Progenitor cell of endocrine pancreas (in vitro differentiated cells): ENCODE data around the gene RECQL5. TPM values are rescaled to one million over a fixed set of nuclear protein-coding genes. Genes with fewer than 3 reads are reported as not detected.

Source experiments
- DNase-seq: peaks from one replicate; pipeline ENCODE4 v3.0.0; 2021; ENCODE audit warnings: low spot score; ENCODE audit not compliant: unreplicated experiment
- H3K27ac Mint-ChIP-seq: 2 replicates; pipeline ENCODE4 v1.8.0; 2021; ENCODE audit warnings: mild to moderate bottlenecking, moderate library complexity, mixed read lengths
- H3K27me3 Mint-ChIP-seq: 2 replicates; pipeline ENCODE4 v1.8.0; 2021; ENCODE audit warnings: mixed read lengths
- H3K36me3 Mint-ChIP-seq: 2 replicates; pipeline ENCODE4 v1.8.0; 2022; ENCODE audit warnings: mixed read lengths; ENCODE audit not compliant: insufficient read depth
- H3K4me1 Mint-ChIP-seq: 2 replicates; pipeline ENCODE4 v1.8.0; 2021; ENCODE audit warnings: low read depth, mixed read lengths
- H3K4me3 Mint-ChIP-seq: 2 replicates; pipeline ENCODE4 v1.8.0; 2021; ENCODE audit warnings: low read depth, mild to moderate bottlenecking, moderate library complexity, mixed read lengths
- H3K9me3 Mint-ChIP-seq: 2 replicates; pipeline ENCODE4 v1.8.0; 2021; ENCODE audit warnings: low read depth, mixed read lengths
- CTCF ChIP-seq: fragments of 200-600 bp; sonication (generic); IDR thresholded peaks from one replicate; pipeline ENCODE4 v1.5.0; 2021; ENCODE audit warnings: antibody characterized with exemption, mild to moderate bottlenecking; ENCODE audit not compliant: unreplicated experiment
- total RNA-seq: library from RNA; stranded (reverse); gene quantifications from 2 replicates; pipeline ENCODE4 v1.2.1, GENCODE V29; 2021

RECQL5 gene
- total RNA-seq, 1 donor from 2014 or later = 67.7 TPM

GRCh38 chr17:75685499-75685898, 18.5 kb upstream of the RECQL5 start:
- H3K9me3 Mint-ChIP-seq = no peaks in the 10 kb centered on the region
- no peaks in the 10 kb centered on the region for H3K27me3 Mint-ChIP-seq
- no peaks in the 10 kb centered on the region for H3K4me1 Mint-ChIP-seq
- H3K27ac Mint-ChIP-seq = peak overlapping the region; percentile 7
- TF ChIP-seq CTCF = no peak
- no peak for DNase-seq
- H3K4me3 Mint-ChIP-seq = no peak overlapping the region
- peaks cover 1% of the 10 kb centered on the region for H3K36me3 Mint-ChIP-seq

GRCh38 chr17:75684924-75685323, 18.0 kb upstream of the RECQL5 start:
- Mint-ChIP-seq H3K36me3 (peaks cover 1% of the 10 kb centered on the region), H3K27ac (no peak overlapping the region), H3K9me3 (no peaks in the 10 kb centered on the region), H3K27me3 (no peaks in the 10 kb centered on the region), H3K4me3 (no peak overlapping the region), H3K4me1 (no peaks in the 10 kb centered on the region)
- no peak for TF ChIP-seq CTCF
- no peak for DNase-seq

GRCh38 chr17:75684249-75684648, 17.3 kb upstream of the RECQL5 start:
- no peaks in the 10 kb centered on the region for H3K9me3 Mint-ChIP-seq
- H3K4me3 Mint-ChIP-seq = no peak overlapping the region
- no peak overlapping the region for H3K27ac Mint-ChIP-seq
- H3K36me3 Mint-ChIP-seq = peaks cover 1% of the 10 kb centered on the region
- H3K4me1 Mint-ChIP-seq = no peaks in the 10 kb centered on the region
- TF ChIP-seq CTCF = no peak
- H3K27me3 Mint-ChIP-seq = no peaks in the 10 kb centered on the region
- DNase-seq = no peak

GRCh38 chr17:75683583-75683982, 16.6 kb upstream of the RECQL5 start:
- TF ChIP-seq CTCF = no peak
- Mint-ChIP-seq H3K27me3 (no peaks in the 10 kb centered on the region), H3K9me3 (no peaks in the 10 kb centered on the region), H3K4me3 (no peak overlapping the region), H3K4me1 (no peaks in the 10 kb centered on the region), H3K36me3 (peaks cover 1% of the 10 kb centered on the region), H3K27ac (no peak overlapping the region)
- no peak for DNase-seq

- Mint-ChIP-seq H3K27me3 (no peaks in the 10 kb centered on the region), H3K4me1 (no peaks in the 10 kb centered on the region), H3K27ac (peak overlapping the region; percentile 45), H3K36me3 (peaks cover 1% of the 10 kb centered on the region), H3K9me3 (no peaks in the 10 kb centered on the region), H3K4me3 (no peak overlapping the region)
- TF ChIP-seq CTCF = no peak
- DNase-seq = no peak
Measured at GRCh38 chr17:75681289-75681688, 14.3 kb upstream of the RECQL5 start.

- no peaks in the 10 kb centered on the region for H3K4me1 Mint-ChIP-seq
- no peak overlapping the region for H3K27ac Mint-ChIP-seq
- TF ChIP-seq CTCF = no peak
- H3K9me3 Mint-ChIP-seq = no peaks in the 10 kb centered on the region
- H3K4me3 Mint-ChIP-seq = no peak overlapping the region
- H3K27me3 Mint-ChIP-seq = no peaks in the 10 kb centered on the region
- peaks cover 1% of the 10 kb centered on the region for H3K36me3 Mint-ChIP-seq
- DNase-seq = no peak
Measured at GRCh38 chr17:75680431-75680830, 13.5 kb upstream of the RECQL5 start.
